Testis (tissue), 2 donors: ENCODE measurements around the gene CHKB.

ENCODE experiments used
- POLR2A ChIP-seq: fragments of 450-650 bp; IDR thresholded peaks from one replicate; pipeline ENCODE4 v1.6.1; 2017; ENCODE audit warnings: antibody characterized with exemption, mild to moderate bottlenecking, moderate library complexity
- TF ChIP-seq, protein P1 (sequence below), 3 experiments: fragments of 450-650 bp in 2 of 3; fragments of 200-600 bp in 1 of 3; sonication (generic) in 1 of 3; IDR thresholded peaks; one replicate each; pipeline ENCODE4 v1.5.1; 2016 to 2019; ENCODE audit warnings: antibody characterized with exemption in 3 of 3, mild to moderate bottlenecking in 2 of 3, moderate library complexity in 1 of 3

DNA sequence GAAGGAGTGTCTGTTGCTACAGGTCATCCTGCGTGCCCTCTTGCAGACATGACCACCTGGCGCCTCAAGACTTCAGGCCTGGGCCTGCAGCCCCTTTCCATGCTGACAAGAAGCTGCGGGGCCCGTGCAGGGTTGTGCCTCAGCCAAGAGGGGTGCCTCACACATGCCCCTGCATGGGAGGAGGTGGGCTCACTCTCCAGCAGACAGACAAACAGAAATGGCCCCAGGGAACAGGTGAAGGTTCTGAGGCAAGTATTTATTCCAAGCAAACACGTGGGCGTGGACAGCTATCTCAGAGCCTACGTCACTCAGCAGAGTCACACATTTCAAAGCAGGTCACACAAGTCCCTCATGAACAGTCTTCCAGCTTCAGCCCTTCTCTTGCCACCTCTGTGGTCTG lies 14.0 kb downstream of the CHKB start:
- TF ChIP-seq, protein P1, sequence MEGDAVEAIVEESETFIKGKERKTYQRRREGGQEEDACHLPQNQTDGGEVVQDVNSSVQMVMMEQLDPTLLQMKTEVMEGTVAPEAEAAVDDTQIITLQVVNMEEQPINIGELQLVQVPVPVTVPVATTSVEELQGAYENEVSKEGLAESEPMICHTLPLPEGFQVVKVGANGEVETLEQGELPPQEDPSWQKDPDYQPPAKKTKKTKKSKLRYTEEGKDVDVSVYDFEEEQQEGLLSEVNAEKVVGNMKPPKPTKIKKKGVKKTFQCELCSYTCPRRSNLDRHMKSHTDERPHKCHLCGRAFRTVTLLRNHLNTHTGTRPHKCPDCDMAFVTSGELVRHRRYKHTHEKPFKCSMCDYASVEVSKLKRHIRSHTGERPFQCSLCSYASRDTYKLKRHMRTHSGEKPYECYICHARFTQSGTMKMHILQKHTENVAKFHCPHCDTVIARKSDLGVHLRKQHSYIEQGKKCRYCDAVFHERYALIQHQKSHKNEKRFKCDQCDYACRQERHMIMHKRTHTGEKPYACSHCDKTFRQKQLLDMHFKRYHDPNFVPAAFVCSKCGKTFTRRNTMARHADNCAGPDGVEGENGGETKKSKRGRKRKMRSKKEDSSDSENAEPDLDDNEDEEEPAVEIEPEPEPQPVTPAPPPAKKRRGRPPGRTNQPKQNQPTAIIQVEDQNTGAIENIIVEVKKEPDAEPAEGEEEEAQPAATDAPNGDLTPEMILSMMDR (IDR thresholded peaks at IDR 0.05) = no peak
- TF ChIP-seq POLR2A = no peak
